ENCODE data around the gene STIM2. TPM values are rescaled to one million over a fixed set of nuclear protein-coding genes. Genes with fewer than 3 reads are reported as not detected.
"Not testable (repeated sequence)": the region's sequence is repeated elsewhere in the genome, so short reads cannot be mapped to it uniquely, and the experiment has no call there.

STIM2 gene
- total RNA-seq, 1 donor from 2014 or later: 30.5 TPM

DNA sequence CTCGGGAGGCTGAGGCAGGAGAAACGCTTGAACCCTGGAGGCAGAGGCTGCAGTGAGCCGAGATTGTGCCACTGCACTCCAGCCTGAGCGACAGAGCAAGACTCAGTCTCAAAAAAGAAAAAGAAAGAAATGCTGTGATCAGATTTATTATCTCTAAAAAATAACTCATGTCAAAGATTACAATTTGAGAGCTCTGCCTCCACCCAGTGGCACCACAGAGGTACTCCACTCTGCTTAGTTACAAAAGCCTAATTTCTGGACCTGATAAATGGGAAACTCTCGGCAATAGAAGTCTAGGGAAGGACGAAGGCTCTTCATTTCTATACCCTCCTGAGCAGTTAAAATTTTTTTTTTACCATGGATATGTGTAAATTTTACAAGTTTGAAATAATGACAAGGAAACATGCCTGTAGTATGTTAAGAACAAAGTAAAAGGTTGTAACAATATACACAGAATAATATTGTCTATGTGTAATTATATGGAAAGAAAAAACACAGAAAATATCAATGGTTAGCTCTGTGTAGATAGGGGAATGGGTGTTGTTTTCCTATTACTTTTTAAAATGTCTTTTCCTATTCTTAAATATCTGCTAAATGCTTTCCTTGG lies 149.8 kb downstream of the STIM2 start:
- intact Hi-C loops (cut with DNase I): loop anchor here (10.0 kb wide), 1 partner anchor 676 kb away; no protein-coding TSS in a partner anchor
- DNase-seq (ENCODE audit: low spot score): peak; percentile 79
- ATAC-seq: peak; percentile 81

- no peak for ATAC-seq
- intact Hi-C loops (cut with DNase I): loop anchor here (10.0 kb wide), 1 partner anchor 677 kb away; no protein-coding TSS in a partner anchor
- DNase-seq (ENCODE audit: low spot score): no peak
Observed at GRCh38 chr4:27011401-27011800, 150.8 kb downstream of the STIM2 start.

- ATAC-seq (no peak), DNase-seq (ENCODE audit: low spot score) (no peak)
- intact Hi-C loops (cut with DNase I): loop anchor here (10.0 kb wide), 1 partner anchor 678 kb away; no protein-coding TSS in a partner anchor
Observed at GRCh38 chr4:27013012-27013411, 152.4 kb downstream of the STIM2 start.

DNA sequence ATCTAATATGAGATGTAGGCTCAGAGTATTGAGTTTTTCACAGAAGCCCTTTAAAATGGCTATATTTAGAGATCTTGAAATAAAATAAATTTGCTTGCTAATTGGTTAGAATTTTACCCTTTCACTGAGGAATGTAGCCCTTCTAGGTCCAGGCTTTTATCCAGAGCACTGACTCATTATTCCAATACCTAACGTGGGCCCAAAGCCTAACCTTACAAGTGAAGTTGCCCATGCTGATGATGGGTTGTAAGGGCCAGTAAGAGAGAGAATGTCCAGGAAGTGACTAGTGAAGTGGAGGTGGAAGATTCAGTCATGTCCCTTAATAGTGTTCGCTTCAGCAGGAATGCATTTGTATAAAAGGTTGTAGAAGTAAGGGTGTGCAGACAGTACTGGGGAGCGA lies 155.9 kb downstream of the STIM2 start:
- intact Hi-C loops (cut with DNase I): loop anchor here (10.0 kb wide), 1 partner anchor 682 kb away; no protein-coding TSS in a partner anchor
- no peak for ATAC-seq
- no peak for DNase-seq (ENCODE audit: low spot score)

- ATAC-seq: no peak
- DNase-seq (ENCODE audit: low spot score): no peak
- intact Hi-C loops (cut with DNase I): loop anchor here (10.0 kb wide), 1 partner anchor 683 kb away; no protein-coding TSS in a partner anchor
Observed at GRCh38 chr4:27017623-27018022, 157.0 kb downstream of the STIM2 start.

GRCh38 chr4:27018076-27018475 lies 157.4 kb downstream of the STIM2 start:
- intact Hi-C loops (cut with DNase I): loop anchor here (10.0 kb wide), 1 partner anchor 683 kb away; no protein-coding TSS in a partner anchor
- DNase-seq (ENCODE audit: low spot score) (no peak), ATAC-seq (no peak)

- no peak for DNase-seq (ENCODE audit: low spot score)
- intact Hi-C loops (cut with DNase I): loop anchor here (10.0 kb wide), 1 partner anchor 684 kb away; no protein-coding TSS in a partner anchor
- ATAC-seq: no peak
Observed at GRCh38 chr4:27018910-27019309, 158.3 kb downstream of the STIM2 start.

GRCh38 chr4:27019766-27020165 lies 159.1 kb downstream of the STIM2 start:
- DNase-seq (ENCODE audit: low spot score) (no peak), ATAC-seq (no peak)
- intact Hi-C loops (cut with DNase I): loop anchor here (10.0 kb wide), 1 partner anchor 685 kb away; no protein-coding TSS in a partner anchor

DNA sequence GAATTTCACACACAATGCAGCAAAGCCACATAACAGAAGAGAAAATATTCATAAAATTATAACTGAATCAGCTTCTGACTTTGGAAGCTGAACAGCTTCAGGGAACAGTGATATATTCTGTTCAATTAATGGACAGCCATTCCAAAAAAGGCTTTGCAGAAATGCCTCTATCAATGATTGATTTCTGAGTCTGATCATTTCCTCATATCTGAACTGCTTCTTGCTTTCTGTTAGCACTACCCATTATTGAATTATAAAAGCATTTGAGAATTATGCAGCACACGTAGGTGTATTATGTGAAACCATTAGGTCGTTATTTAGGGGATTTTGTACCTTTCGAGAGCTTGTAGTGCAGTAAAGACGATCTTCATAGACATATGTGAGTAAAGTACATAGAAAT lies 159.6 kb downstream of the STIM2 start:
- no peak for ATAC-seq
- intact Hi-C loops (cut with DNase I): no loop called here
- no peak for DNase-seq (ENCODE audit: low spot score)

- DNase-seq (ENCODE audit: low spot score) (no peak), ATAC-seq (no peak)
- intact Hi-C loops (cut with DNase I): no loop called here
Observed at GRCh38 chr4:27020603-27021002, 160.0 kb downstream of the STIM2 start.

GRCh38 chr4:27022963-27023362 lies 162.3 kb downstream of the STIM2 start:
- no peak for ATAC-seq
- intact Hi-C loops (cut with DNase I): no loop called here
- DNase-seq (ENCODE audit: low spot score): no peak

GRCh38 chr4:27023366-27023765 lies 162.7 kb downstream of the STIM2 start:
- DNase-seq (ENCODE audit: low spot score) (no peak), ATAC-seq (no peak)
- intact Hi-C loops (cut with DNase I): no loop called here

DNA sequence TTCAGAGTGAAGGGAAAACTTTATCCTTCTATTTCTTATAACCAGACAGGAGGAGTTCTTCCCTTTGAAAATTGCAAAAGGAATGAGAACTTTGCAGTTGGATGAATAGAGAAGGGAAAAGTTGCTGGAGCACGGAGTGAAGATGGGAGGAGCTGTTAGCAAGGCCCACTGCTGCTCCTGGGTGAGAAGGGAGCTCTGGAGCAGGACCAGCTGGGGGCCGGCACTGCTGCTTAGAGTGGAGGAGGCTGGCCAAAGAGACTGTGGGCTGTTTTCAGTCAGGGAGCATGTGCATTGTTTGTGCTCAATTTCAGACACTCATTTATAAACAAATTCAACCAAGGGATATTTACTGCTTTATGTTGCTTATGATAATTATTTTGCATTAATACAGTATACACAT lies 164.2 kb downstream of the STIM2 start:
- DNase-seq (ENCODE audit: low spot score) (no peak), ATAC-seq (no peak)
- intact Hi-C loops (cut with DNase I): no loop called here

DNA sequence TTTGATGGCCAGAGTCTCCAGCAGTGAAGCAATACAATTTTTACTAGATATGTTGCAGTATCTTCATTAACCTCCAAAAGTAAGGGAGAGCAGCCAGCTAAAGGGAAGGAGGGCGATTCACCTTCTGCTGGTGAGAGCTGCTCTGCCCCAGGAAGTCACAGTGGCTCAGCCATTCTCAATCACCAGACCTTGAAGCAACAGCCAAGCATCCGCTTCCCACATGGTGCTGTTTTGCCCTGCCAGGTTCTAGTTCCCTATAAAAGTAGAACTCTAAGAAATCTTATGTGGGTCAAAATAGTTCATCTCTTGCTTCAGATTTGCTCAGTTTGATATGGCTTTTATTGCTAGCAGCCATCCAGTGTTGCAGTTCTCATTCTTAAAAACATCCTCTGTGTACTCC lies 166.8 kb downstream of the STIM2 start:
- ATAC-seq (no peak), DNase-seq (ENCODE audit: low spot score) (no peak)
- intact Hi-C loops (cut with DNase I): no loop called here

- ATAC-seq; intact Hi-C loops (cut with DNase I); DNase-seq (ENCODE audit: low spot score): not testable (repeated sequence)
Observed at GRCh38 chr4:27035127-27035526, 174.5 kb downstream of the STIM2 start.

- intact Hi-C loops (cut with DNase I): no loop called here
- ATAC-seq (no peak), DNase-seq (ENCODE audit: low spot score) (no peak)
Observed at GRCh38 chr4:27040356-27040755, 179.7 kb downstream of the STIM2 start.

- ATAC-seq (no peak), DNase-seq (ENCODE audit: low spot score) (no peak)
- intact Hi-C loops (cut with DNase I): no loop called here
Observed at GRCh38 chr4:27042411-27042810, 181.8 kb downstream of the STIM2 start.

GRCh38 chr4:27043200-27043599 lies 182.6 kb downstream of the STIM2 start:
- DNase-seq (ENCODE audit: low spot score): no peak
- intact Hi-C loops (cut with DNase I): no loop called here
- ATAC-seq: no peak

DNA sequence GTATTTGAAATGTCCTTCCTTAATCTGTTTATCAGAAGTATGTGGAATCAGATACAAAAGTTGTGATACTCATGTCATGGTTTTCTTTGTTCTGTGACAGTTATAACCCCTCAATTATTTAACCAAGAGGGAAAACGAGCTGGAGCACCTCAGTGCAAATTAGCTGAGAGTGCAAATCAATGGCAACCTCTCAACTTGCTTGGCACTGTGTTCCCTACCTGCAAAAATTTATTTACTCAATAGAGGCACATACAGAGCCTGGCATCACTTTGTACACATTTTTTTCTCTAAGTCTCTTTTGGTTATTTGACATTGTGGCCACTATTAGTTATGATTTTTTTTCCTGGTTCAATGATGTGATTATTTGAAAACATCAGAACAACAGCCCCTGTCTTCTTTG lies 186.2 kb downstream of the STIM2 start:
- intact Hi-C loops (cut with DNase I): no loop called here
- no peak for ATAC-seq

DNA sequence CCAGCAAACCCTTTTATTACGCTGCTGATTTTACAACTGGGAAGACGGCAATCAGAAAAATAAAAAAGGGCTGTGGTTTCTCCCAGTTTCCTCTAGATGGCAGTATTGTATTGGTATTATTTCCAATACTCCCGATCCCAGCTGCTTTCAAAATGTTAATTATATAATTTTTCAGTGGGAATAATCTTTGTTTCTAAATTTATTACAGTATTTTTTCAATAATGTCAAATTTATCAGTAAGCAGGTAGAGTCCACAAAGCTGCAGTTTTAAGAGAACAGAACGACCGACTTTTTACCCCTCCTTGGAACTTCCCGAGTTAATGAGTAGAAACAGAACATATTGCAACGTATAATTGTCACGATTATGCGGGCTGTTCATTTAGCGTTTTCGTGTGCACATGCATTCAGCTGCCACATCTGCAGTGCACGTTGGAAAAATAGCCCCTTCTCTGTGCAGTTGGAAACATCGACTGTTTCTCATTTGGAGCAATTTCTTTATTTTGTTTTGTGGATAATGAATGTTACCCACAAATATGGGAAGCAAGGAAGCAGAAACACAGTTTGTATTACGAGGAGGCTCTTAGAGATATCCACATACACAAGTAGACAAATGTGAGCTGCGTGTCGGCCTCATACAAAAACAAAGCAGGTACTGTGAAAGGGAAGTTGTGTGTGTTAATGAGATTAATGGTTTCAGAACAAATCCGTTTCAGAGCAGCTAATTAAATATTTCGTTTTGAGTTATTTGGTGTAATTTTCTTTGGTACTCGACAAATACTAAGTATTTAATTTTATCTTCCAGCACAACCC lies 188.0 kb downstream of the STIM2 start:
- no peak for DNase-seq (ENCODE audit: low spot score)
- ATAC-seq: peak; percentile 58
- intact Hi-C loops (cut with DNase I): no loop called here

More for the DNA sequence above, 186.2 kb downstream of the STIM2 start:
- no peak for DNase-seq (ENCODE audit: low spot score)
